Measurements from ENCODE around the gene ANXA11. TPM values are rescaled to one million over a fixed set of nuclear protein-coding genes. Genes with fewer than 3 reads are reported as not detected.
A peak's percentile ranks its signal among the peaks of the same experiment; 100 is the strongest.

ANXA11 gene
- total and polyA plus RNA-seq, 2 donors (not counting 1 experiment from before 2014, with no cell fraction given), result 88.3 to 177 TPM

DNA sequence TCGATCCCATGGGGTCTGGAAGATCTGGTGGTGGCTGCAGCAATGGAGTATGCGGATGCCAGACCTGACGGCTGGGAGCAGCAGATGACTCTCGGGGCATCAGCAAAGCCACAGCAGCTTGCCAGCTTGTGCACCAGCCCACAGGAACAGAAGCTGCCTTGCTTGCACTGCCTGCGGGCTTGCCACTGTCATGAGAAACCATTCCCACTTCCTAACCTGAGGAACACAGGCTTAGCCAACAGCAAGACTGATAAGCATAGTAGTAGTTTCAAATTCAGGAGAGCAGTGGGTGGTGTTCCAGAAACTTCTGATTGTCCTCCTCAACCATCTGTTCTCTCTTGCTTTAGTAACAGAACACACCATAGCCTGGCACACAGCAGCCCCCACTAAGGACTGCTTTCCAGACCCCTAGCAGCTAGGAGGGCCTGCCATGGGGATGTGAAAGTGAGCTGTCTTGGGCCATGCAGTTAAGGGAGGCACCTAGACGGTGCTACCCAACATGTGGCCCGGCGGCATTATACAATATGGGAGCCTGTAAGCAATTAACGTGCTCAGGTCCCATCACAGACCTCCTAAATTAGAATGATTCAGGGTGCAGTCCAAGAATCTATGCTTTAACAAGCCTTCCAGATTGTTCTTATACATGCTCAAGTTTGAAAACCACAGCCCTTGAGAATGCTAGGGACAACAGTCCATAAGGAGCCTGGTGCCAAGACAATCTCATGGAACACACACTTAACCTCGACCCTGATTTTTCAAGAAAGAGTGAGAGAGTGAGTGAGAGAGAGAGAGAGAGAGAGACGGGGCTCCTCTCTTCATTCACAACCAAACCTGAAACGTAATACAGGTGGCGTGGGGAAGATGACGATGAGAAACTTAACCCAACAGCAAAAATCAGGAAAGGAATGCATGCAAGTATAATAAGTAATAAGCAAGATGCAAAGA lies 7.1 kb downstream of the ANXA11 start:
- peak overlapping the region; percentile 76 for H3K27ac Mint-ChIP-seq
- intact Hi-C loops (cut with micrococcal nuclease), result no loop called here
- H3K9ac ChIP-seq (ENCODE audit: low read length), result no peak overlapping the region
- no peak overlapping the region for H3K4me3 ChIP-seq (ENCODE audit: control extremely low read depth in 1 of 5, extremely low read depth in 1 of 5, insufficient read depth in 1 of 5, low read depth in 2 of 5, low read length in 4 of 5)
- H3K4me3 Mint-ChIP-seq, result no peak overlapping the region
- peaks cover 0 to 31% of the 10 kb centered on the region in 2 experiments for H3K36me3 ChIP-seq (replicated peaks in 1 of 2; ENCODE audit: control extremely low read depth in 1 of 2, control insufficient read depth in 1 of 2, extremely low read depth in 1 of 2, insufficient read depth in 2 of 2, low read length in 1 of 2)
- H4K20me1 ChIP-seq (ENCODE audit: control insufficient read depth, insufficient read depth, low read length, poor library complexity, severe bottlenecking), result peaks cover 90% of the 10 kb centered on the region
- TF ChIP-seq EZH2 (IDR thresholded peaks at IDR 0.05; ENCODE audit: borderline replicate concordance, insufficient read depth, low read depth, low read length, poor library complexity, severe bottlenecking), result no peak
- TF ChIP-seq, protein P1, sequence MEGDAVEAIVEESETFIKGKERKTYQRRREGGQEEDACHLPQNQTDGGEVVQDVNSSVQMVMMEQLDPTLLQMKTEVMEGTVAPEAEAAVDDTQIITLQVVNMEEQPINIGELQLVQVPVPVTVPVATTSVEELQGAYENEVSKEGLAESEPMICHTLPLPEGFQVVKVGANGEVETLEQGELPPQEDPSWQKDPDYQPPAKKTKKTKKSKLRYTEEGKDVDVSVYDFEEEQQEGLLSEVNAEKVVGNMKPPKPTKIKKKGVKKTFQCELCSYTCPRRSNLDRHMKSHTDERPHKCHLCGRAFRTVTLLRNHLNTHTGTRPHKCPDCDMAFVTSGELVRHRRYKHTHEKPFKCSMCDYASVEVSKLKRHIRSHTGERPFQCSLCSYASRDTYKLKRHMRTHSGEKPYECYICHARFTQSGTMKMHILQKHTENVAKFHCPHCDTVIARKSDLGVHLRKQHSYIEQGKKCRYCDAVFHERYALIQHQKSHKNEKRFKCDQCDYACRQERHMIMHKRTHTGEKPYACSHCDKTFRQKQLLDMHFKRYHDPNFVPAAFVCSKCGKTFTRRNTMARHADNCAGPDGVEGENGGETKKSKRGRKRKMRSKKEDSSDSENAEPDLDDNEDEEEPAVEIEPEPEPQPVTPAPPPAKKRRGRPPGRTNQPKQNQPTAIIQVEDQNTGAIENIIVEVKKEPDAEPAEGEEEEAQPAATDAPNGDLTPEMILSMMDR (IDR thresholded peaks at IDR 0.05), result no peak
- CTCF ChIA-PET, result interaction anchor here (0.7 to 8.3 kb wide), 2 partner anchors 12 to 55 kb away, joined by 3 to 85 read pairs; no protein-coding TSS in a partner anchor
- POLR2A ChIA-PET, result interaction anchor here (3.1 kb wide), 1 partner anchor 10 kb away, joined by 8 read pairs; no protein-coding TSS in a partner anchor
- H3K27ac ChIP-seq (ENCODE audit: low read length in 2 of 2), result peak overlapping the region in 1 of 2 donors; percentile 31
- peaks cover 99% of the 10 kb centered on the region for H3K79me2 ChIP-seq (ENCODE audit: control insufficient read depth, insufficient read depth, low read length)
- no peaks in the 10 kb centered on the region for H3K9me3 ChIP-seq (ENCODE audit: control extremely low read depth in 1 of 3, control insufficient read depth in 2 of 3, insufficient read depth in 1 of 3, low read length in 2 of 3)
- no peak for DNase-seq
- peak overlapping the region; percentile 28 for H3K4me2 ChIP-seq (replicated peaks; ENCODE audit: low read depth, low read length, poor library complexity, severe bottlenecking)
- H3K27me3 Mint-ChIP-seq, result no peaks in the 10 kb centered on the region
- peaks cover 78% of the 10 kb centered on the region for H3K4me1 Mint-ChIP-seq
- no peak overlapping the region for H2AFZ ChIP-seq (ENCODE audit: insufficient read depth, low read depth, low read length, poor library complexity, severe bottlenecking)
- ATAC-seq (ENCODE audit: low read depth), result no peak
- WGBS (ENCODE audit: insufficient coverage), result 91% methylated on average over 6 of the region's 14 CpGs
- no peaks in the 10 kb centered on the region for H3K9me3 Mint-ChIP-seq (ENCODE audit: insufficient read depth)
- H3K27me3 ChIP-seq (replicated peaks in 1 of 4; ENCODE audit: control extremely low read depth in 1 of 4, control insufficient read depth in 3 of 4, insufficient read depth in 4 of 4, low read length in 3 of 4), result no peaks in the 10 kb centered on the region
- H3K4me1 ChIP-seq (ENCODE audit: control insufficient read depth in 2 of 2, insufficient read depth in 2 of 2, low read length in 2 of 2), result peaks cover 60 to 64% of the 10 kb centered on the region in 2 donors

Data from B cell (primary cell).